Pulmonary artery endothelial cell (primary cell): ENCODE measurements around the gene MLLT6. TPM values are rescaled to one million over a fixed set of nuclear protein-coding genes. Genes with fewer than 3 reads are reported as not detected.

ENCODE experiments used
- DNase-seq: peaks from one replicate; pipeline ENCODE4 v3.0.0-alpha.2; 2011; ENCODE audit warnings: low read depth, low spot score
- total RNA-seq: library from RNA; depleted of rRNA; stranded (reverse); fragments of >200 nt; gene quantifications from 2 replicates; pipeline ENCODE4 v1.2.3, GENCODE V29; 2014

The MLLT6 gene
- total RNA-seq = 26.8 and 30.2 TPM in 2 replicates

DNA sequence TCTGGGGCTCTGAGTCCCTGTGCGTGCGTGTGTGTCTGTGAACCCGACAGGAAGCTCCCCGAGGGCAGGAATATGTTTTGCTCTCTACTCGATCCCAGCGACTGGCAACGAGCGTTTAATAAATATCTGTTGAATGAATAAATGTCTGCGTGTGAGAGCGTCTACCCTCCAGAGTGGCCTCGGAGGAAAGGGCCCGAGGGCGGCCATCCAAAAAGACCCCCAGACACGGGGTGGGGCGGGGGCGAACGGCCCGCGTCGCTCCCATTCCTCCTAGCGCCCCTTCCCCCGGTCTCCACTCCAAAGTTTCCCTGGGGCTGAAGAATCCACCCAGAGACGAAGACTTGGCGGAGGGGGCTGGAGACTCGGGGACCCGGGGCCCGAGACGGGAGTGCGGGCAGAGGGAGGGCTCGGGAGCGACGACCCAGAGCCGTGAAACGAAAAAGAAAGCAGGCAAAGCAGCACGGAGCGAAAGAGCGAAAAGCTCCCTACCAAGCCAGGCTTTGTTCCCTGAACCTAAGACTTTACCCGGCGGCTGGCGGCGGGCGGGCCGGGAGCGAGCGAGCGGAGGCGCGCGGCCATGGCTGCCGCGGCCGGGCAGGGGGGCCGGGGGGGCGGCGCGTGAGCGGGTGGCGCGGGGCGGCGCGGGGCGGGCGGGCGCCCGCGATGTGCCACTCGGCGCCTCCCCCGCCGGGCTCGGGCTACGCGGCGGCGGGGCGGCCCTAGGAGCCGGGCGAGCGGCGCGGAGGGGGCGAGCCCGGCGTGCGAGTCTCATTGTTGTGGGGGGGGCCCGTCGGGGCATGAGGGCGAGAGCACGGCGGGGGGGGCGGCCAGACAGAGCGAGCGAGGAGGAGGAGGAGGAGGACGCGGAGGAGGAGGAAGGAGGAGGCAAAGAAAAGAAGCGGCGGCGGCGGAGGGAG, at the start of gene MLLT6:
Gene MLLT6, plus strand, starts transcription at position 668 of the 917 bp plus-strand sequence. CDS start 360 bp downstream, outside the sequence.
- DNase-seq = peak; percentile 36

DNA sequence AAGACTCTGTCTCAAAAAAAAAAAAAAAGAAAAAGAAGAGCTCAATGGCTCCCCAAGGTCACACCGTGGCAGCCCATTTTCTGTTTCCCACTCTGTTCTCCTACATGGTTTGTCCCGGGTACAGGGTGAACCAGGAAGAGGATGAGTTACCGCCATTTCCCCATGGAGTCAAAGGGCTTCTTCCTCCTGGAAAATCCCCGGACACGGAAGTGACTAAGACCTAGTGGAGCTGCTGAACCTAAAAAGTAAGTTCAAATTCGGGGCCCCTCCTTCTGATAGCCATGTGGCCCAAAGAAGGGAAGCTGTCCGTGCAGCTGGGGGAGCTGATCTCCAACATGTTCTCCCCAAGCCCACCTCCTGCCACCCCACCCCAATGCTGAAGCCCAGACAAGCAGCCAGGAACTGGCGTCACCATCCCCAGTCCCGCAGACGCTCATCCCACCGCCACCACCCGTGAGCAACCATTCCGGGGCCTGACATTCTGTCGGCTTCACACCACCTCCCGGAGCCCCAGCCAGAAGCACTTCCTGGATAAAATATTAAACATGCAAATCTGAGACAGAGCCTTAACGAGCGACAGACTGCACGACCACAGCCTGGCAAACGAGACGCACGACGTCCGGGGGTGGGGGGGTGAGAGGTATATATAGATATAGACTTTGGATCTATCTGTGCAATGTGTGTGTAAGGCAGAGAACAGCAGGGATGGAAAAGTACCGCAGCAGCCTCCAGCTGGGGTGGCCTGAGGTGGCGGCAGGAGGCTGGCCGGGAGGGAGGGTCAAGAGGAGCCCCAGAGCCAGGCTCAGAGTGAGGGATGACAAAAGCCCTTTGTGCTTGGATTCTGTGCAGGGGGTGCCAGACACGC, 47.9 kb upstream of the MLLT6 start:
- no peak for DNase-seq

DNA sequence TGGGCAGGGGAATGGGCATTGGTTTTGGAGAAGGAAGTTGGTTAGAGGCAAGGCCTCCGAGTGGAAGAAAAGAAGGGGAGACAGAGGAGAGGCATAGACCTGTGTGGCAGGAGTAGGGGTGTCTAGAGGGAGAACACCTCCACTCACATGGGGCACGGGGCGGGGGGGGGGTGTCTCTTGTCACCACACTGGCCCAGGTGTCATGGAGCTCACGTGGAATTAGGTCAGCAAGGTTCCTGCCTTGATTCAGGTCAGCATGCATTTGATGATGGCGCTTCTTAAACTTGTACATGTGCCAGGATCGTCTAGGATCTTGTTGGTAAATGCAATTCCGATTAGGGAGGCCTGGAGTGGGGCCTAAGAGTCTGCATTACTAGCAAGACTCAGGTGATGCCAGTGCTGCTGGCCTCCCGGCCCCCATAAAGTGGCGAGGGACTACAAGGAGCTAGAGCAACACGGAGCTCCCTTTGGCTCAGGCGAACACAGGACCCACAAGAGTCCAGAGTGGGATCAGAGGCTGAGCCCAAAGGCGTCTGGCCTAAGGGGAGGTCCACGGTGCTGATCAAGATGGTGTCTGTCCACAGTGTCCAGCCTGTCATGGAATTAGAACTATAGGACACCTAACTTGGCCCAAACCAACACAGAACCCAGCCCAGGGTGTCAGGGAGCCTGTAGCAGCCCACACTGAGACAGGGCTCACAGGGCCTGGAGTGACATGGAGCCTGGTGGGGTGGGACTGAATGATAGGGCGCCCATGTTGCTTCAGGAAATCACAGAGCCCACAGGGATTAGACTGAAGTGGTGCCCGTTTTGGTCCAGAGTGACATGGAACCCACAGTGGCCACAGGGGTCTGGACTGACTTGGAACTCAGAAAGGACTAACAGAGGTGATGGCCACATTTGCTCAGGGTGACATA, 47.0 kb upstream of the MLLT6 start:
- no peak for DNase-seq

DNA sequence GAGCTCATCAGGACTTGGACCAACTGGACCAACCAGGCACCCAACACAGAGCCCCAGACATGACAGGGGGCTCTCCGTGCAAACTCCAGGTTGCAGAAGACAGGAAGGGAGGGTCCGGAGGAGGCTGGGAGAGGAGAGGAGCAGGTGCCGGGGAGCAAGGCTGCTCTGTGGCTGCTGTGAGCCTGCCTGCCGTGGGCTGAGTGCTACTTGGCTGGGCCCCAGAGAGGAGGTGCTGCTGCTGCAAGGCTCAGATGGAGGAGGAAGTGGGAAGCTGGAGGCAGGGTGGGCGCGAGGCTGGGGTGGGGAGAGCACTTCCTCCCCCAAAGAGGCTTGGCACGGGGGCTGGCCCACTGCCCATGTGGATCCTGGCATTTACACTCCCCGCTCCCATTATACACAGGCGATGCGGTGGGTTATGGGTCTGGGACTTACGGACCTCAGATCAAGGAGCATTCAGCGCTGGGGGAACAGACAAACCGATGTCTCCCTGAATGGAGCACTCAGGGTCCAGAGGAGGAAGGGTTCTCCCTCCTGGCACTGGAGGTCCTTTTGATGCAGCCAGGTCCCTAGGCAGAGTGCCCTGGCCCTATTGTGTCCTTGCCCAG, 46.2 kb upstream of the MLLT6 start:
- no peak for DNase-seq

DNA sequence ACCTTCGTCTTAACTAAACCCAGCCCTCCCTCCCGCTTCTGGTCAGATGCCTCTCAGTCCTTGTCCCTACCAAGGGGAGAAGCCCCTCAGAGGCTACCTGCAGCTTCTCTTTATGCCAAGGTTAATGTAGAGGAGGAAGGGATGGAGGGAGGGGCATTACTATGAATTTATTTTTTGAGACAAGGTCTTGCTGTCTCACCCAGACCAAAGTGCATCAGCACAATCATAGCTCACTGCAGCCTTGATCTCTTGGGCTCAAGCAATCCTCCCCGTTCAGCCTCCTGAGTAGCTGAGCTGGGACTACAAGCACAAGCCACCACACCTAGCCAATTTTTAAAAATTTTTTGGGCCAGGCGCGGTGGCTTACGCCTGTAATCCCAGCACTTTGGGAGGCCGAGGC, 45.7 kb upstream of the MLLT6 start:
- DNase-seq = no peak

DNA sequence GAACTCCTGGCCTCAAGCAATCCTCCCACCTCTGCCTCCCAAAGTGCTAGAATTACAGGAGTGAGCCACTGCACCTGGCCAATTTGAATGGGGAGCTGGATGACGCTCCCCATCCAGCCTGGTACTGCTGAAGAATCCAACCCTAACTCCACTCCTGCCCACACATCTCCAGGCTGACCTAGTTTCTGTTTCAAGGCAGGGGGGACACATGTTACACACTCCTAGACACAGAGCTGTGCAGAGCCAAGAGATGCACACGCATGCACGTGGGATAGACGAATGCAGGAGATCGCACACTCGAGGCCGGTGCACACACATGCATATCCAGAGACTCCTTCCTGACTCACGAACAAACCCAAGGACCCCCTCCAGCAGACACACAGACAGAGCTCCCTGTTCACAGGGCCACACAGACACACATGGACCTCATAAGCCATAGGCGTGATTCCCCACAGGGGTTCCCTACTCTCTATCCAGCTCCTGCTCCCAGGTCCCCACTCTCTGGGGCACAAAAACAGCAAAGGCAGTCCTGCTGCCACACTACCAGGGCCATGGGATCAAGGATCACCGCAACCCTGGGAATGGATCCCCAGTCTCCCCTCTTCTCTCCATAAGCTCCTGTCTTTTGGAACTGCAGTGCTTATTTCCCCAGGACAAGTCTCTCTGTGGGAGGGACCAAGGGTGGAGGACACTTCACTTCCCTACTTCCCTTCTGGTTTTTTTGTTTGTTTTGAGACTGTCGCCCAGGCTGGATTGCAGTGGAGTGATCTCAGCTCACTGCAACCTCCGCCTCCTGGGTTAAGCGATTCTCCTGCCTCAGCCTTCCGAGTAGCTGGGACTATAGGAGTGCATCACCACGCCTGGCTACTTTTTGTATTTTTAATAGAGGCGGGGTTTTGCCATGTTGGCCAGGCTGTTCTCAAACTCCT, 44.7 kb upstream of the MLLT6 start:
- DNase-seq = no peak

DNA sequence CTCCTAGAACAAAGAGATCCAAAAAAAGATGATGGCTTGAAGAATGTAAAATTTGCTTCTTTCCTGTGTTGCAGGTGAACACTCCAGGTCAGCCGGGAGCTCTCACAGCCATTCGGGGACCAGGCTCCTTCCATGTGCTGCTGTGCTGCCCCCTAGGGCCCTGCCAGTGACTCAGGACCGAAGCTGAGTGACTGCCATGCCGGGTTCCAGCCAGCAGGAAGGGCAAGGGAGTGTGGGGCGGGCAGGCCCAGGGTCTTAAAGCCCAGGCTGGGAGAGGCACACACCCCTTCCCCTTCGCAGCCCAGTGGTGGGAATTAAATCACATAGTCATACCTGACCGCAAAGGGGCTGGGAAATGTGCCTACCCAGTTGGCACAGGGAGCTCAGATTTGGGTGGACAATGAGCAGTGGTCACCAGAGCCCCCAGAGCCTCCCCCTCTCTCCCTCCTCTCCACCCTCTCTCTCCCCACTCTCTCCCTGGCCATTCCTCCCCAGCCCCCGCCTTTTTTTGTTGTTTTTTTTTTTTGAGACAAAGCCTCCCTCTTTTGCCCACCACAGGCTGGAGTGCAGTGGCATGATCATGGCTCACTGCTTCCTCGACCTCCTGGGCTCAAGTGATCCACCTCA, 41.8 kb upstream of the MLLT6 start:
- DNase-seq = no peak

DNA sequence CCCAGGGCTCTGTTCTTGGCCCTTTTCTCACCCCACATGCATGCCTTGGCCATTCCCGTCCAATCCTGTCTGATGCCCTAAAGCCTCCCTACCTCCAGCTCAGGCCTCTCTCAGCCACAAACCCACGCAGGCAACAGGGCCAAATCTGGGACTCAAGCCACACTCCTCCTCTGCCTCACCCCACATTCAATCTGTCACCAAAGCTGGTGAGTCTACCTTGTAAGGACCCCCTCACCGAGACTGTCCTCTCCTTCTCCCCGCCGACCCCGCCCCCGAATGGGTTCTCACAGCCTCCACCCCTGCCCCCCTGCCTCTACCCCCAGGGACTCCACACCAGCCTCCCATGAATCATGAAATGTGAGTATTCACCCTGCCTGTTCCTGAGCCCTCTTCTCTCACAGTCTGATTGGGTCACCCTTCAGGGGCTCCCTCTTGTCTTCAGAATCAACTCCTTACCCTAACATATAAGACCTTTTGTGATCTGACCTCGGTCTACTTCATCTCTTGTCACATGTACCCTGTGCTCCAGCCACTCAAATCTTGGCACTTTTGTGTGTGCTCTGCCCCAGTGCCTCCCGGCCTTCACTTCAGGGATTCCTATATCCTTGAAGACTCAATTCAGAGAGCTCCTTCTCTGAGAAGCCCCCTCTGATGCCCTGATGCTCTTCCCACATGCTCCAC, 41.0 kb upstream of the MLLT6 start:
- no peak for DNase-seq

DNA sequence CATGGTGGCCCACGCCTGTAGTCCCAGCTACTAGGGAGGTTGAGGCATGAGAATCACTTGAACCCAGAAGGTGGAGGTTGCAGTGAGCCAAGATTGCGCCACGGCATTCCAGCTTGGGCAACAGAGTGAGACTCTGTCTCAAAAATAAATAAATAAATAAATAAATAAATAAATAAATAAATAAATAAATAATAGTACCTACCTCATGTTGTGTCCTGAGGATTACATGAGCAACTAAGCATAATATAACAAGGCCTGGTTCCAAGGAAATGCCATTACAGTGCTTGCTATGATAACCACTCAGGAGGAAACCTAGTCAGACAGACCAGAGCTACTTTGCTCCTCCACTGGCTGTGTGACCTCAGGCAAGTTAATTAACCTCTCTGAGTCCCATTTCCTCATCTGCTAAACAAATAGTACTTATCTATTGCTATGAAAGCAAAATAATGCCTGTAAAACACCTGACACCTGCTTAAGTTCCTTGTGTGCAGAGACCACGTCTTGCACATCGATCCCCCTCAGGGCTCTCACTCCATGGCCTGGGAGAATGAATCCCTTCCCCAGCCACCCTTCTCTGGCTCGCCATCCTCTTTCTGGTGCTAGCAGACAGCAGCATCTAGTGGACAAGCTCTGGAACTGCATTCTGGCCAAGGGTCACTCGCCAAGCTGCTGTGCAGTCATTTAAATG, 37.8 kb upstream of the MLLT6 start:
- peak; percentile 44 for DNase-seq

DNA sequence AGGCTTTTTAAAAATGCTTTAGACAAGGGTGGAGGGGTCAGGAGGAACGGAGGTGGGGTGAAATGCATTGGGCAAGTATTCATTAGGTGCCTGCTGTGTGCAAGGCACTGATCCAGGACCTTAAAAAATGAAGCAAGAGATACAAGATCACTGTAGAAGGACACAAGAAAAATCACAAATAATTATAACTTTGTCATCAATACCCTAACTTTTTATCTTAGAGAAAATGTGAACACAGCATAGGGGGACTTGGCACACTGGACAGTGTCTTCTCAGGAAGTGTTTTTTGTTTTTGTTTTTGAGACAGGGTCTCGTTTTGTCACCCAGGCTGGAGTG, 37.3 kb upstream of the MLLT6 start:
- no peak for DNase-seq

DNA sequence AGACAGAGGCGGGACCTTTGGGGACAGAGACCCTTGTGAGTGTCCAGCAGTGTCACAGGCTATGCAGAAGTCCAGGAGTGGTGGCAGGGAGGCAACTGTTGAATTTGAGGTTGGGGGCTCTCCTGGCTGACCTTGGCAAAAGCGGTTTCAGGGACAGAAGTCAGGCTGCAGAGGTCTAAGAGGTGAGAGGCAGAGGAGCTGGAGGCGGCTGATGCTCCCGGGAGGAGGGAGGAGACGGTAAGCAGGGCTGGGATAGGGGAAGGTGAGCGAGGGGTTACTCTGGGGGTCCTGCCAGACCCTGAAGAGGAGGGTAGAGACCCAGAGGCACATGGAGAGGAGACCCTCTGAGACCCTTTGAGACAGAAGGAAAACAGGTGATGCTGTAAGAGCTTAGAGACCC, 35.6 kb upstream of the MLLT6 start:
- no peak for DNase-seq

DNA sequence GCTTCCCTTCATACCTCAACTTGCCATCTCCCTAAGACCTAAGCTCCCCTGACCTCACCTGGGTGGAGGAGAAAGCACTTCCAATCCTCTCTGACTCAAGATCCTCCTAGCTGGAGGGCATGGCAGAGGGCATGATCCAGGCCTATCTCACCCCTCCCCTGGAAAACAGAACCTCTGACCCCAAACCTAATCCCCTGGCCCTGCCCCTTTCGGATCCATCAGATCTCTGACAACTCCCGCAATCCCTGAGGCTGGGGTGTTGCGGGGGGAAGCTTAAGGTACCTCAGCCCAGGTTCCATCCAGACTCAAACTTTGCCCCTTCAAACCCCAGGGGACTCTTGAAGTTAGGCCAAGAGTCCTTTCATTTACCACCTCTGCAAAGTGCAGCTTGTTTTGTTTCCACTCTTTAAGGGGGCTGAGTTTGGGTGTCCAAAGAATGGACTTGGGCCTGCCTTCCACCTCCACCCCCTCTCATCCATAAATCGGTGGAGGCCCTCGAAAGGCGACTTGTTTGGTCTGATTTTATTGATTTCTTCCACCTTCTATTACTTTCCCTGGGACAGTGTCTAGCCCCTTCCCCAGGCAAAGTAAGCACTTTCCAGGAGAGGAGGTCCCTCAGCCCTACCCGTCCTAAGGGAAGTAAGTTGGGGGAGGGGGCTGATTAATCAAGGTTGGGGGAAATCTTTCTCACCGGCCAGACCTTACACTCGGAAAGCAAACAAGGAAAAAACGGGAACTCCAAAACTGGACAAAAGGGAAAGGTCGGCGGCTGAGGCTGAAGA, 32.9 kb upstream of the MLLT6 start:
- DNase-seq = no peak

DNA sequence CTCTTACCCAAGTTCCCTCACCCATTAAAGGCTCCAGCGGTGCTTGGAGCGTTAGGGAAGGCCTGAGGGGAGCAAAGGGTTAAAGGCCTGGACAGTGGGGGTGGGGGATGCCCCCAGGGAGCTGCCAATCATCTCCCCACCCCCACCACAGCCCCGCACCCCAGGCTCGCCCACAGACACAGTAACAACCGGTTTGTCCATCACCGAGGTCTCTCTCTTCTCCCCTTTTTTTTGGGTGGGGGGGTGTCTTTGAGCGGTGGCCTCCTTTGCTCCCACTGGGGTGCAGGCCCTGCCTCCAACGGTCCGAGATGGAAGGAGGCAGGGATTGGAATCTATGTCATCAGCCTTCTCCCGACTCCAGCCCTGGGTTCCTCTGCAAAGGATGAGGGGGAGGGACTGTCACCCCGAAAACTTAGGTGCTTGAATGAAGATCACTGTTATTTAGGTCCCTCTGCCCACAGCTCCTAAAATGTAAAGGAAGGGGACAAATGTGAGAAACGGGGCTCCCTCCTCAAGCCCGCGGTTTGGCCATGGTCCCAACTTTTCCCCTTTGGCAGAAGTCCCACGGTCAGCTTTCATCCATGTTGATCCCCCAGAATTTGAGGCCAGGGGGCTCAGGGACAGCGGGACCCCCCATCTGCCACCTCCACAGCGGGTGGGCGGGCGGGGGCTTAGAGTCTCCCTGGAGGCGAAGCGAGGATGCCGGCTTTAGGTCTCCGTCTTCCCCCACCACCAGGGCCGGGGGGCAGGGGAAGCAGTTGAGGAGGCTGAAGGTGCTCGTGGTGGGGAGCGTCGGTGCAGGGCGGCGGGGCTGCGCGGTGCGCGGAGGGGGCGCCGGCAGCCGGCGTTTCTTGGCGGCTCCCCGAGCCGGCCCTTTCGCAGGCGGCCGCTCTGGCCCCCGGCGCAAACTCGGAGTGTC, 32.0 kb upstream of the MLLT6 start:
- DNase-seq = no peak

DNA sequence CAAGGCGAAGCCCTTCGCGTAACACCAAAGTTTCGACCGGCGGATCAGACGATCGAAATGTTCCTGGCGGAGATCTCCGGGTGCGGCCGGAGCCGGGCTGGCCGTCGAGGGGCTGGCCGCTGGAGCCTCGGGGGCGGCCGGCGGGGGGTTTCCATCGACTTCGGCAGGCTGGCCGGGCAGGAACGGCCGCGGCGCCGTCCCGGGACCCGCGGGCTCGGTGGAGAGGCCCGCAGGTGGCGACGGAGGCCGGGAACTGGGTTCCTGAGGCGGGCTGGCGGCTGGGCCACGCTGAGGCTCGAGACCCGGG, 31.4 kb upstream of the MLLT6 start:
- no peak for DNase-seq

DNA sequence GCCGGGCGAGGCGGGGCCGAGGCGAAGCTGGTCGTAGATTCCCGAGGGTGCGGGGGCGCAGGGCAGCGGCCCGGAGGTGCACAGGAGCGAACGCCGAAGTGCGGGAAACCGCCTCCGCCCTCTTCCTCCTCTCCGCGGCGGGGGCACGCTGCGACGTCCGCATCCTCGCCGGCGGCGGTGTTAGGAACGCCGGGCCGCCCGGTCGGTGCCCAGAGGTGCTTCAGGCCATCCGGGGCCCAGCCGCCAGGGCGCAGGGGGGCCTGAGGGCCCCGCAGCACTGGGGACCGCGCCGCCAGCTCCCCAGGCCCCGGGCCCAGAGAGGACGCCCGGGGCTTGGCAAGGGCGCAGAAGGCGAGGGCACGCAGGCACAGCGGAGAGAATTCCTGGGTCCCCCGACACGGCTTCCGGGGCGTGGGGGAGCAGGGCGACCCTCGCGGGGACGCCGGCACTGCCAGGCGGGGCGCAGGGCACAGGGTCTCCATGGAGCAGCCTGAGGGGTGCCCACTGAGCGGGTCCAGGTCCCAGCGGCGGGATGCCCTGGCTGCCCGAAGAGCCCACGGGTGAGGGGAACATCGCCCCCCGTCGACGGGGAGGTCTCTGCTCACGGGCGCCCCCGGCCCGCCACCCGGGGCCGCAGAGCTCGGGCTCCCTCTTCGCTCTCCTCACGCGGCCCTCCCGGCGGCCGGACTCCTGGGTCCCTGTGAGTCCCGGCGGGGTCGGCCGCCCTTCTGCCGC, 30.9 kb upstream of the MLLT6 start:
- no peak for DNase-seq
